CD4-positive, alpha-beta T cell treated with Interleukin-15 for 1 hour (primary cell): ENCODE data around the gene DHX36.

ENCODE experiments used
- DNase-seq: peaks from one replicate; pipeline ENCODE4 v3.0.0-alpha.2; 2020

The DHX36 gene, protein sequence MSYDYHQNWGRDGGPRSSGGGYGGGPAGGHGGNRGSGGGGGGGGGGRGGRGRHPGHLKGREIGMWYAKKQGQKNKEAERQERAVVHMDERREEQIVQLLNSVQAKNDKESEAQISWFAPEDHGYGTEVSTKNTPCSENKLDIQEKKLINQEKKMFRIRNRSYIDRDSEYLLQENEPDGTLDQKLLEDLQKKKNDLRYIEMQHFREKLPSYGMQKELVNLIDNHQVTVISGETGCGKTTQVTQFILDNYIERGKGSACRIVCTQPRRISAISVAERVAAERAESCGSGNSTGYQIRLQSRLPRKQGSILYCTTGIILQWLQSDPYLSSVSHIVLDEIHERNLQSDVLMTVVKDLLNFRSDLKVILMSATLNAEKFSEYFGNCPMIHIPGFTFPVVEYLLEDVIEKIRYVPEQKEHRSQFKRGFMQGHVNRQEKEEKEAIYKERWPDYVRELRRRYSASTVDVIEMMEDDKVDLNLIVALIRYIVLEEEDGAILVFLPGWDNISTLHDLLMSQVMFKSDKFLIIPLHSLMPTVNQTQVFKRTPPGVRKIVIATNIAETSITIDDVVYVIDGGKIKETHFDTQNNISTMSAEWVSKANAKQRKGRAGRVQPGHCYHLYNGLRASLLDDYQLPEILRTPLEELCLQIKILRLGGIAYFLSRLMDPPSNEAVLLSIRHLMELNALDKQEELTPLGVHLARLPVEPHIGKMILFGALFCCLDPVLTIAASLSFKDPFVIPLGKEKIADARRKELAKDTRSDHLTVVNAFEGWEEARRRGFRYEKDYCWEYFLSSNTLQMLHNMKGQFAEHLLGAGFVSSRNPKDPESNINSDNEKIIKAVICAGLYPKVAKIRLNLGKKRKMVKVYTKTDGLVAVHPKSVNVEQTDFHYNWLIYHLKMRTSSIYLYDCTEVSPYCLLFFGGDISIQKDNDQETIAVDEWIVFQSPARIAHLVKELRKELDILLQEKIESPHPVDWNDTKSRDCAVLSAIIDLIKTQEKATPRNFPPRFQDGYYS

GRCh38 chr3:154323891-154324738 lies at the start of gene DHX36:
Gene DHX36, minus strand, starts transcription at chr3:154324487. Its CDS starts 71 bp downstream, at chr3:154324416.
- peak; percentile 92 for DNase-seq

DNA sequence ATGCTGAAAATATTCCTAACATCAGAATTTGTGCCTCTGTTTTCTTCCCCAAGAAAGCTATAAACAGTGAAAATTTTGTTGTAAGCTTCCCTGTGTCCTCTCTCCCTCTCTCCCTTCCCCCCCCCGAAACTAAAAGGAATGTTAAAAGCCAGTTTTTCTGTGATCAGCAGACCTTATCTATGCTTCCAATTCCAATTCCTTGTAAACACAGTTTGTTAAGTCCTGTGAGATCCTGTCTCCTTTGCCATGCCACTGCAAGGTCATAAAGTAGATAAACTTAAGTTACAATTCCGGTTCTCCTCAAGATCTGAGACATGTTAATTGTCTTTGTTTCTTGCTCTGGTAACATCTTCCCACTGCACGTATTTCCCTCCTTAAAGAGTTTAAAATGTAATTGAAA lies 42.9 kb upstream of the DHX36 start:
- no peak for DNase-seq

DNA sequence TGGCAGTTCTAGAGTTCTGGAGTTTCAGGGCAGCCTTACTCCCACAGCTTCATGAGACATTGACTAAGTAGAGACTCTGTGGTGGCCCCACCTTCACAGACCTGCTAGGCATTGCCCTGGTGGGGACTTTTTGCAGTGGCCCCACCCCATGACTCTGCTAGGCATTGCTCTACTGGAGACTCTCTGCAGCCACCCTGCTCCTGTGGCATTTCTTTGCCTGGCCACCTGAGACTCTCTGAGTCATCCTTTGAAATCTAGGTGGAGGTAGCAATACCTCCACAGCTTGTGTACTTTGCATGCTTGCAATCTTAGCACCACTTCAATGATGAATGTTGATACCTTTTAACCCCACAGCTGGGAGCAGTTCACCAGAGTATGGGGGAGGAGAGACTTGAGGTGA lies 40.6 kb upstream of the DHX36 start:
- no peak for DNase-seq

GRCh38 chr3:154361099-154361498 lies 36.8 kb upstream of the DHX36 start:
- DNase-seq = no peak

- no peak for DNase-seq
Measured at GRCh38 chr3:154356009-154356408, 31.7 kb upstream of the DHX36 start.

- no peak for DNase-seq
Measured at GRCh38 chr3:154349223-154349622, 24.9 kb upstream of the DHX36 start.

DNA sequence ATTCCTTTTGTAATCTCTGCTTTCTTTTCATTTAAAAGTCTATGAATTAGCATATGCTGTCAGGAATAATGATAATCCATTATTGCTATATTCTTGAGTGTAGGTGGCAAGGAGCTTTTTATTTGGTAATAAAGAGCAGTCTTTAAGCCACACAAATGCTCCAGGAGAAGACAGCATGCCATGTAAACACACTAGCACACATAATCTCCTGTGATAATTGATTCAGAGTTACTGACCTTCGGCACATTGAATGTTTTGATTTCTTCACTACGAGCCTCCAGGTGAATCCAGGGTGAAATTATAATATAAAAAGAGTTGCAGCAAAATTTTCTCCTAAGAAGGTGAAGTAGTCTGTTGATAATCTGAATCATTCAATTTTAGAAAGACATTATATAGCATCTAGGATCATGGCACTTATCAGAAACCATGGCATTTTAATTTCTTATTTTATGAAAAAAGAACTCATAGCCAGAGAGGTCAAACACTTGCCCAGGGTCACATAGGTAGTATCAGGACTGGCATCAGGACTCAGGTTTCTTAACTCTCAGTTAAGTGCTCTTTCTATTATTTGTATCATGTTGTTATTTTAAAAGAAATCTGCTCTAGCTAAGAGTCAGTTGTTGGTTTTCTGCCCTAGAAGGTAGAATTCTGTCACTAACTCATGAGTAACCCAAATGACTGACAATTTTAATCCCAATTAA lies 21.3 kb upstream of the DHX36 start:
- no peak for DNase-seq

DNA sequence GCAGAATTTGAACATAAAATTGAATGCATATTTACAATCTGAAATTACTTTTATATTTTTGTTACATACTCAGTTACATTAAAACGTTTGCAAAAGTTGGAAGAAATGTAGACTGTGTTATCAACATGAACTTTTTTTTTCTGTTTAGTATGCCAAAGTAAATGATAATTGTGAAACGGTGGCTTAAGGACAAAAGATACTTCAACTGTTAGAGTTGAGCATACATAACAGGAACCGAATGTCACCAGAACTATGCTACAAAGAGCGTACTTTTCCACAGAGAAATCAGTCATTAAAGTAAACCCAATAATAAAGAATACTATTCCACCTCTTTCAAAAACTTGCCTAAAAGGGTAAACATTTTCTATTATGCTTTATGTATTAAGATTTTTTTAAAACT lies 14.3 kb upstream of the DHX36 start:
- no peak for DNase-seq

- no peak for DNase-seq
Measured at GRCh38 chr3:154338008-154338407, 13.7 kb upstream of the DHX36 start.

DNA sequence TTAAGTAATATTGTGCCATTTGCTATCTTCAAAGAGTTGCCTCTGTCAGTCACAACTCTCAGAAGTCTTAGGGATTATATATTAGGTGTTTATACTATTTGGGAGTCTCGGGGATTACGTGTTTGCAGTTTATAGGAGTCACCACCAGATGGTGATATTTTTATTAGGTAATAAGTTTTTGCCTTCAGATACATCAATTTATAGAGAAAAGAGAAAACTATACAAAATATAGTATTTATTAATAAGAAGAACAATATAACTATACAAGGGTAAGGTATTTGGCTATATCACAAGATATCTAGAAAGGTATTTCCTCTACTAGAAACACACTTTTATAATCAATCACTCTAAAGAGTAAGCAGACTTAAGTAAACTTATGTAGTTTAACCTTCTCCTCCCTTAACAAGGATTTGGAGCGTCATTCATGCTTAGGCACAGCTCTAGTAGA lies 10.7 kb upstream of the DHX36 start:
- DNase-seq = no peak

- DNase-seq = no peak
Measured at GRCh38 chr3:154327871-154328270, 3.6 kb upstream of the DHX36 start.

- no peak for DNase-seq
Measured at GRCh38 chr3:154324919-154325318, 632 bp upstream of the DHX36 start.

DNA sequence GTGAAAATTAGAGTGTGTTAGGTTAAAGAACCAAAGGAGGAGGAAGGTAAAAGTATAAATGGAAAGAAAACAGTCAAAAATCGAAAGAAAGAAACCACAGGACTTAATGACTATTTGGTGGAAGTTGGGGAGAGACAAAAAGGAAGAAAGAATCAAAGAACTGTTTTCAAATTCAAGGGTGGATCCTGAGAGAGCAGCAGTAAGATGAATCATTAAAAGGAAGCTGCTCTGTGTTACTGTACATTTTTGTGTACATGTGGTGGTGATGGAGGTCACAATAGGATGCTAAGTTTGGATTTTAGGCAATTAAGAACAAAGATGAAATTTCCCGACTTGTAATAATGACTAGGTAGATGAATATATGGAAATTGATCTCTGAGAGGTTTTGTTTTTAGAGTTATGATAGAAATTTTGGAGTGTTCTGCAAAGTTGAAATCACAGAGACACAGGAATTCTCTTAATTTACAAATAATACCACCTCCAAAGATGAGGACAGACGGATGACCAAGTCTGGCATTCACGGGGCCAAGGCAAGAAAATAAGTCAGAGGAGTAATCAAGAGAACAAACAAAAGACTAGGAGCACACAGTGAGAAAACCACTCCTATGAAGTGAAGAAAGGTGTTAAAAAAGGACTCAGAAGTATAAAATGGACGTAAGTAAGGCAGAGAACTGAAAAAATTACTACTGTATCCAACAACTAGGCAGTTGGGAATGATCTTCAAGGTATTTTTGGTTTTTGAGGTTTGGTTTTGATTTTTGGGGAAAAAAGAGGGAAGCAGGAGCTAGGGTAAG lies 7.1 kb downstream of the DHX36 start:
- DNase-seq = no peak

GRCh38 chr3:154314152-154314551 lies 10.1 kb downstream of the DHX36 start:
- DNase-seq = no peak

DNA sequence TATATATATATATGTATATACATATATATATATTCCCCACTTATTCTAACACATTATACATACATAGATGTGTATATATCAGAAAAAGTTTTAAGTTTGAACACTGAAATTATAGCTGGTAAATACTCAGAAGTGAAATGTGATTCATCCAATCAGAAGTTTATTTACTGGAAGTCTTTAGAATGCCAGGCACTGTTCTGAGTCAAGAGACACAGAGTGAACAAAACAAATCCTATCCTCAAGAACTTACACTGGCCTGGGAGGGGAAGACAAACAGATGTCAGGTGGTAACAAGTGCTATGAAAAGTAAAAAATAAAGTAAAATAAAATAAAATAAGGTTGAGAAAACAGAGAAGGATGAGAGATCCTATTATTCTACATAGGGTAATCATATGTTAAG lies 13.4 kb downstream of the DHX36 start:
- DNase-seq = no peak

GRCh38 chr3:154307363-154307762 lies 16.9 kb downstream of the DHX36 start:
- DNase-seq = no peak

- no peak for DNase-seq
Measured at GRCh38 chr3:154304936-154305335, 19.4 kb downstream of the DHX36 start.

GRCh38 chr3:154304116-154304786 lies 20.0 kb downstream of the DHX36 start:
- DNase-seq = no peak

- no peak for DNase-seq
Measured at GRCh38 chr3:154301561-154301960, 22.7 kb downstream of the DHX36 start.

DNA sequence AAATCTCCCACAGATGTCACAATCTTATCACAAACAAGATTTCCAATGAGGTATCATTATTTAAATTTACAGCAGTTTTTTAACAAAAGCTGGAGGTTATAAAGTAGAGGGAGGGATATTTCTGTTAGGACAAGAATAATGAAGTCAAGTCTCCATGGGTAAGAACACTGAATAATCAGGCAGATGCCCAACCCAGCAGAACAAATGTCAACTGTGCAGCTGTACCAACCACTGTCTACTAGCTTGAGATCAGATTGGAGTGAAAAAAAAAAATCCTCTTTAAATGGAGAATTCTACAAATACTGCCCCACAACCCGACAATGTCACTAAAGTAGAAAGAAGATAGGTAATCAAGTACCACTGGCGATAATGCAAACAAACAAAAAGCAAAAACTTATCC lies 30.3 kb downstream of the DHX36 start:
- DNase-seq = no peak

GRCh38 chr3:154290187-154290586 lies 34.1 kb downstream of the DHX36 start:
- no peak for DNase-seq
